ENCODE results near the gene STK38. TPM values are rescaled to one million over a fixed set of nuclear protein-coding genes. Genes with fewer than 3 reads are reported as not detected.

The STK38 gene
- total RNA-seq, 1 experiment from 2014 or later: 53.3 TPM

GRCh38 chr6:36523936-36524499 is 23.3 kb downstream of the STK38 start:
- BruUV-seq (replicated peaks): no TSS peak
- TF ChIP-seq EZH2 (IDR thresholded peaks at IDR 0.05; ENCODE audit: low read depth) (no peak), CTCF (conservative IDR thresholded peaks at IDR 0.05) (no peak)
- POLR2A ChIA-PET (ENCODE audit: unreplicated experiment): no interaction called here
- Histone ChIP-seq H3K79me2 (ENCODE audit: low read depth) (no peaks in the 10 kb centered on the region), H3K9me3 (ENCODE audit: insufficient read depth, low read depth) (no peaks in the 10 kb centered on the region), H3K4me2 (no peak overlapping the region), H2AFZ (no peak overlapping the region), H3K27me3 (ENCODE audit: insufficient read depth, low read depth) (no peaks in the 10 kb centered on the region), H3F3A (ENCODE audit: insufficient read depth, low read depth) (peaks cover 12% of the 10 kb centered on the region; the same call in 1 of the 2 replicates), H3K4me1 (replicated peaks; ENCODE audit: insufficient read depth) (peaks cover 16% of the 10 kb centered on the region), H3K27ac (no peak overlapping the region), H3K9me2 (ENCODE audit: insufficient read depth) (no peaks in the 10 kb centered on the region), H3K36me3 (ENCODE audit: low read depth) (peaks cover 42% of the 10 kb centered on the region), H4K20me1 (ENCODE audit: insufficient read depth) (peaks cover 7% of the 10 kb centered on the region; the same call in 1 of the 2 replicates), H3K4me3 (no peak overlapping the region)
- intact Hi-C loops (cut with micrococcal nuclease; ENCODE audit: unreplicated experiment): no loop called here
- no peak for DNase-seq
- CTCF ChIA-PET: interaction anchor here (0.6 kb wide), 1 partner anchor 49 kb away, joined by 17 read pairs; no protein-coding TSS in a partner anchor

GRCh38 chr6:36523451-36523850 is 23.8 kb downstream of the STK38 start:
- CTCF ChIA-PET: interaction anchor here (0.6 kb wide), 1 partner anchor 49 kb away, joined by 17 read pairs; no protein-coding TSS in a partner anchor
- peaks cover 43% of the 10 kb centered on the region for H3K36me3 ChIP-seq (ENCODE audit: low read depth)
- intact Hi-C loops (cut with micrococcal nuclease; ENCODE audit: unreplicated experiment): no loop called here
- H3K4me2 ChIP-seq: no peak overlapping the region
- H2AFZ ChIP-seq: no peak overlapping the region
- no peaks in the 10 kb centered on the region for H3K9me3 ChIP-seq (ENCODE audit: insufficient read depth, low read depth)
- no peak for TF ChIP-seq CTCF (conservative IDR thresholded peaks at IDR 0.05)
- no peak for TF ChIP-seq EZH2 (IDR thresholded peaks at IDR 0.05; ENCODE audit: low read depth)
- H3F3A ChIP-seq (ENCODE audit: insufficient read depth, low read depth): peaks cover 12% of the 10 kb centered on the region; the same call in 1 of the 2 replicates
- no peak for DNase-seq
- no peaks in the 10 kb centered on the region for H3K9me2 ChIP-seq (ENCODE audit: insufficient read depth)
- H3K27ac ChIP-seq: no peak overlapping the region
- H3K4me3 ChIP-seq: no peak overlapping the region
- no peaks in the 10 kb centered on the region for H3K79me2 ChIP-seq (ENCODE audit: low read depth)
- H3K27me3 ChIP-seq (ENCODE audit: insufficient read depth, low read depth): no peaks in the 10 kb centered on the region
- no TSS peak for BruUV-seq (replicated peaks)
- POLR2A ChIA-PET (ENCODE audit: unreplicated experiment): no interaction called here
- peaks cover 5% of the 10 kb centered on the region; the same call in 1 of the 2 replicates for H4K20me1 ChIP-seq (ENCODE audit: insufficient read depth)
- peaks cover 16% of the 10 kb centered on the region for H3K4me1 ChIP-seq (replicated peaks; ENCODE audit: insufficient read depth)

- H3K27me3 ChIP-seq (ENCODE audit: insufficient read depth, low read depth): no peaks in the 10 kb centered on the region
- H3K4me2 ChIP-seq: no peak overlapping the region
- H3K36me3 ChIP-seq (ENCODE audit: low read depth): peaks cover 49% of the 10 kb centered on the region
- no peaks in the 10 kb centered on the region for H3K4me1 ChIP-seq (replicated peaks; ENCODE audit: insufficient read depth)
- no peak for TF ChIP-seq CTCF (conservative IDR thresholded peaks at IDR 0.05)
- TF ChIP-seq EZH2 (IDR thresholded peaks at IDR 0.05; ENCODE audit: low read depth): no peak
- ChIA-PET CTCF (interaction anchor here (0.6 kb wide), 1 partner anchor 53 kb away, joined by 10 read pairs; no protein-coding TSS in a partner anchor), POLR2A (ENCODE audit: unreplicated experiment) (interaction anchor here (0.6 kb wide), 1 partner anchor 81 kb away, joined by 3 read pairs; no protein-coding TSS in a partner anchor)
- DNase-seq: no peak
- no peaks in the 10 kb centered on the region; the same call in 1 of the 2 replicates for H4K20me1 ChIP-seq (ENCODE audit: insufficient read depth)
- BruUV-seq (replicated peaks): no TSS peak
- no peak overlapping the region for H3K27ac ChIP-seq
- H3K4me3 ChIP-seq: no peak overlapping the region
- no peaks in the 10 kb centered on the region for H3K9me3 ChIP-seq (ENCODE audit: insufficient read depth, low read depth)
- H3F3A ChIP-seq (ENCODE audit: insufficient read depth, low read depth): peaks cover 8% of the 10 kb centered on the region
- H3K9me2 ChIP-seq (ENCODE audit: insufficient read depth): no peaks in the 10 kb centered on the region
- intact Hi-C loops (cut with micrococcal nuclease; ENCODE audit: unreplicated experiment): no loop called here
- no peaks in the 10 kb centered on the region for H3K79me2 ChIP-seq (ENCODE audit: low read depth)
- no peak overlapping the region for H2AFZ ChIP-seq
Observed at GRCh38 chr6:36519352-36519751, 27.9 kb downstream of the STK38 start.
